RWPE2 (cell line): ENCODE results near the gene SH3TC2.

Source experiments
- ATAC-seq: fragments of 200-7000 bp; cut with Tn5 transposase; 3 replicates; pipeline ENCODE4 v1.9.1; 2021; ENCODE audit warnings: low read depth
- DNase-seq: peaks from one replicate; pipeline ENCODE4 v3.0.0-alpha.2; 2020; ENCODE audit warnings: low spot score
- H3K27ac ChIP-seq: fragments of 450-650 bp; 2 replicates; pipeline ENCODE4 v1.5.1; 2017; ENCODE audit warnings: mild to moderate bottlenecking; ENCODE audit not compliant: poor library complexity, severe bottlenecking
- H3K27me3 ChIP-seq: fragments of 250-450 bp; sonication (Bioruptor Pico); 2 replicates; pipeline ENCODE4 v1.5.1; 2021; ENCODE audit warnings: mild to moderate bottlenecking, moderate library complexity; ENCODE audit not compliant: insufficient read depth, poor library complexity, severe bottlenecking
- H3K36me3 ChIP-seq: fragments of 250-450 bp; sonication (Bioruptor Pico); 2 replicates; pipeline ENCODE4 v1.5.1; 2020; ENCODE audit warnings: low read depth, mild to moderate bottlenecking, moderate library complexity
- H3K4me1 ChIP-seq: fragments of 250-450 bp; sonication (Bioruptor Pico); 2 replicates; pipeline ENCODE4 v1.5.1; 2021; ENCODE audit warnings: mild to moderate bottlenecking, moderate library complexity; ENCODE audit not compliant: insufficient read depth, poor library complexity, severe bottlenecking
- H3K4me3 ChIP-seq: fragments of 250-450 bp; sonication (Bioruptor Pico); 2 replicates; pipeline ENCODE4 v1.5.1; 2021; ENCODE audit warnings: mild to moderate bottlenecking, moderate library complexity; ENCODE audit not compliant: severe bottlenecking
- H3K9me3 ChIP-seq: fragments of 250-450 bp; sonication (Bioruptor Pico); 2 replicates; pipeline ENCODE4 v1.5.1; 2021; ENCODE audit warnings: mild to moderate bottlenecking, moderate library complexity; ENCODE audit not compliant: severe bottlenecking
- CTCF ChIP-seq: fragments of 450-650 bp; IDR thresholded peaks from one replicate; pipeline ENCODE4 v1.5.1; 2017; ENCODE audit warnings: mild to moderate bottlenecking, moderate library complexity; ENCODE audit not compliant: poor library complexity, severe bottlenecking

The SH3TC2 gene

GRCh38 chr5:149028161-149028560 is 34.7 kb downstream of the SH3TC2 start:
- Histone ChIP-seq H3K4me3 (no peak overlapping the region), H3K27ac (no peak overlapping the region), H3K4me1 (peaks cover 3% of the 10 kb centered on the region), H3K36me3 (no peaks in the 10 kb centered on the region; the same call in 1 of the 2 replicates), H3K27me3 (no peaks in the 10 kb centered on the region), H3K9me3 (no peaks in the 10 kb centered on the region)
- DNase-seq (no peak), ATAC-seq (no peak)
- no peak for TF ChIP-seq CTCF

GRCh38 chr5:149027636-149028035 is 35.2 kb downstream of the SH3TC2 start:
- no peak for ATAC-seq

GRCh38 chr5:149024943-149025342 is 37.9 kb downstream of the SH3TC2 start:
- Histone ChIP-seq H3K27ac (no peak overlapping the region), H3K4me3 (no peak overlapping the region), H3K36me3 (no peaks in the 10 kb centered on the region; the same call in 1 of the 2 replicates), H3K27me3 (no peaks in the 10 kb centered on the region), H3K9me3 (no peaks in the 10 kb centered on the region), H3K4me1 (peaks cover 3% of the 10 kb centered on the region)
- ATAC-seq (no peak), DNase-seq (no peak)
- no peak for TF ChIP-seq CTCF

More at GRCh38 chr5:149027636-149028035, 35.2 kb downstream of the SH3TC2 start:
- Histone ChIP-seq H3K4me1 (peaks cover 3% of the 10 kb centered on the region), H3K36me3 (no peaks in the 10 kb centered on the region; the same call in 1 of the 2 replicates), H3K27ac (no peak overlapping the region), H3K9me3 (no peaks in the 10 kb centered on the region), H3K4me3 (no peak overlapping the region), H3K27me3 (no peaks in the 10 kb centered on the region)
- no peak for TF ChIP-seq CTCF
- no peak for DNase-seq

- Histone ChIP-seq H3K4me3 (no peak overlapping the region), H3K9me3 (no peaks in the 10 kb centered on the region), H3K27ac (no peak overlapping the region), H3K27me3 (no peaks in the 10 kb centered on the region), H3K36me3 (no peaks in the 10 kb centered on the region; the same call in 1 of the 2 replicates), H3K4me1 (peaks cover 3% of the 10 kb centered on the region)
- no peak for TF ChIP-seq CTCF
- DNase-seq: no peak
- ATAC-seq: peak; percentile 53; the same call in 2 of the 3 replicates
These were observed 38.4 kb downstream of the SH3TC2 start for GRCh38 chr5:149024477-149024876.

- ATAC-seq: no peak
These were observed 40.7 kb downstream of the SH3TC2 start for GRCh38 chr5:149022200-149022599.

More at GRCh38 chr5:149022200-149022599, 40.7 kb downstream of the SH3TC2 start:
- TF ChIP-seq CTCF: no peak
- no peaks in the 10 kb centered on the region for H3K36me3 ChIP-seq
- H3K27me3 ChIP-seq: no peaks in the 10 kb centered on the region
- H3K9me3 ChIP-seq: no peaks in the 10 kb centered on the region
- peaks cover 3% of the 10 kb centered on the region for H3K4me1 ChIP-seq
- H3K4me3 ChIP-seq: no peak overlapping the region
- no peak for DNase-seq
- no peak overlapping the region for H3K27ac ChIP-seq
